Panc1 (cell line): ENCODE data around the gene APOB.

Experiments used
- POLR2AphosphoS5 ChIP-seq: IDR thresholded peaks from 2 replicates; pipeline ENCODE4 v1.6.1; 2012; ENCODE audit warnings: mild to moderate bottlenecking, low read depth, low read length, moderate library complexity
- SIN3A ChIP-seq: IDR thresholded peaks from 2 replicates; pipeline ENCODE4 v1.6.1; 2012; ENCODE audit warnings: low read depth, mild to moderate bottlenecking, low read length, moderate library complexity, borderline replicate concordance; ENCODE audit not compliant: insufficient read depth
- TCF7L2 ChIP-seq: IDR thresholded peaks from 2 replicates; pipeline ENCODE4 v1.6.1; 2011; ENCODE audit warnings: mild to moderate bottlenecking, low read depth, low read length, inconsistent platforms
- TF ChIP-seq, protein P1 (sequence below): fragments of 450-650 bp; IDR thresholded peaks from 2 replicates; pipeline ENCODE4 v1.5.1; 2017; ENCODE audit warnings: mild to moderate bottlenecking
- TF ChIP-seq, protein P2 (sequence below), 2 experiments: IDR thresholded peaks; 2 replicates each; pipeline ENCODE4 v1.6.1; 2011 to 2012; ENCODE audit warnings: low read depth in 2 of 2, control low read depth in 1 of 2, low read length in 1 of 2, mild to moderate bottlenecking in 1 of 2, moderate library complexity in 1 of 2; ENCODE audit not compliant: insufficient read depth in 1 of 2

DNA sequence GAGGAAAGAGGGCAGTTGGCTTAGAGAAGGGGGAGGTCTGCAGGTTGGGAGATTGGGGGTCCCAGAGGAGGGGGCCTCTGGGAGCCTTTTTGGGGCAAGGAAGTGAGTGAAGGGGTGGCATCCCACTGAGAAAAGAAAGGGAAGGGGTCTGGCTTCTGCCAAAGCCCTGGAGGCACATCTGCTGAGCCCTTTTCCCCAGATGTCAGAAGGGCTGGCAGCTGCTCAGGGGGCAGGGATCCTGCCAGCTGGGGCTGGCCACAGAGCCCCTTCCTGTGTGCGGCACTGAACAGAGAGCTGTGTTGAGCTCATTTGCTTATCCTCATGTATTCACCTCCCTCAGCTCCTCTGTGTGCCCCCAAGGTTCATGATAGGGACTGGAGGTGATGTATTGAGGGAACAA is 54.5 kb downstream of the APOB start:
- TF ChIP-seq, protein P1, sequence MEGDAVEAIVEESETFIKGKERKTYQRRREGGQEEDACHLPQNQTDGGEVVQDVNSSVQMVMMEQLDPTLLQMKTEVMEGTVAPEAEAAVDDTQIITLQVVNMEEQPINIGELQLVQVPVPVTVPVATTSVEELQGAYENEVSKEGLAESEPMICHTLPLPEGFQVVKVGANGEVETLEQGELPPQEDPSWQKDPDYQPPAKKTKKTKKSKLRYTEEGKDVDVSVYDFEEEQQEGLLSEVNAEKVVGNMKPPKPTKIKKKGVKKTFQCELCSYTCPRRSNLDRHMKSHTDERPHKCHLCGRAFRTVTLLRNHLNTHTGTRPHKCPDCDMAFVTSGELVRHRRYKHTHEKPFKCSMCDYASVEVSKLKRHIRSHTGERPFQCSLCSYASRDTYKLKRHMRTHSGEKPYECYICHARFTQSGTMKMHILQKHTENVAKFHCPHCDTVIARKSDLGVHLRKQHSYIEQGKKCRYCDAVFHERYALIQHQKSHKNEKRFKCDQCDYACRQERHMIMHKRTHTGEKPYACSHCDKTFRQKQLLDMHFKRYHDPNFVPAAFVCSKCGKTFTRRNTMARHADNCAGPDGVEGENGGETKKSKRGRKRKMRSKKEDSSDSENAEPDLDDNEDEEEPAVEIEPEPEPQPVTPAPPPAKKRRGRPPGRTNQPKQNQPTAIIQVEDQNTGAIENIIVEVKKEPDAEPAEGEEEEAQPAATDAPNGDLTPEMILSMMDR = no peak
- TF ChIP-seq, protein P2, sequence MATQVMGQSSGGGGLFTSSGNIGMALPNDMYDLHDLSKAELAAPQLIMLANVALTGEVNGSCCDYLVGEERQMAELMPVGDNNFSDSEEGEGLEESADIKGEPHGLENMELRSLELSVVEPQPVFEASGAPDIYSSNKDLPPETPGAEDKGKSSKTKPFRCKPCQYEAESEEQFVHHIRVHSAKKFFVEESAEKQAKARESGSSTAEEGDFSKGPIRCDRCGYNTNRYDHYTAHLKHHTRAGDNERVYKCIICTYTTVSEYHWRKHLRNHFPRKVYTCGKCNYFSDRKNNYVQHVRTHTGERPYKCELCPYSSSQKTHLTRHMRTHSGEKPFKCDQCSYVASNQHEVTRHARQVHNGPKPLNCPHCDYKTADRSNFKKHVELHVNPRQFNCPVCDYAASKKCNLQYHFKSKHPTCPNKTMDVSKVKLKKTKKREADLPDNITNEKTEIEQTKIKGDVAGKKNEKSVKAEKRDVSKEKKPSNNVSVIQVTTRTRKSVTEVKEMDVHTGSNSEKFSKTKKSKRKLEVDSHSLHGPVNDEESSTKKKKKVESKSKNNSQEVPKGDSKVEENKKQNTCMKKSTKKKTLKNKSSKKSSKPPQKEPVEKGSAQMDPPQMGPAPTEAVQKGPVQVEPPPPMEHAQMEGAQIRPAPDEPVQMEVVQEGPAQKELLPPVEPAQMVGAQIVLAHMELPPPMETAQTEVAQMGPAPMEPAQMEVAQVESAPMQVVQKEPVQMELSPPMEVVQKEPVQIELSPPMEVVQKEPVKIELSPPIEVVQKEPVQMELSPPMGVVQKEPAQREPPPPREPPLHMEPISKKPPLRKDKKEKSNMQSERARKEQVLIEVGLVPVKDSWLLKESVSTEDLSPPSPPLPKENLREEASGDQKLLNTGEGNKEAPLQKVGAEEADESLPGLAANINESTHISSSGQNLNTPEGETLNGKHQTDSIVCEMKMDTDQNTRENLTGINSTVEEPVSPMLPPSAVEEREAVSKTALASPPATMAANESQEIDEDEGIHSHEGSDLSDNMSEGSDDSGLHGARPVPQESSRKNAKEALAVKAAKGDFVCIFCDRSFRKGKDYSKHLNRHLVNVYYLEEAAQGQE (IDR thresholded peaks at IDR 0.05; ENCODE audit: insufficient read depth in 1 of 2, low read depth in 2 of 2, low read length in 1 of 2) = no peak
- TF ChIP-seq POLR2AphosphoS5 (no peak), SIN3A (no peak), TCF7L2 (no peak)
